ENCODE results near the gene KIR3DL3.

GRCh38 chr19:54708781-54709180 lies 15.5 kb upstream of the KIR3DL3 start:
- TF ChIP-seq CTCF (IDR thresholded peaks at IDR 0.05) (no peak), EZH2 (IDR thresholded peaks at IDR 0.05; ENCODE audit: borderline replicate concordance, insufficient read depth, low read depth, low read length, poor library complexity, severe bottlenecking) (no peak)

Measured in B cell (primary cell).